HG03039 (cell line): ENCODE results near the gene CLN3.
"Not testable (repeated sequence)": the region's sequence is repeated elsewhere in the genome, so short reads cannot be mapped to it uniquely, and the experiment has no call there.

Experiments used
- ATAC-seq: cut with Tn5 transposase; IDR thresholded peaks from one replicate; pipeline ENCODE4 v1.9.1; 2021; ENCODE audit warnings: mild to moderate bottlenecking, moderate library complexity; ENCODE audit not compliant: unreplicated experiment

CLN3 gene

GRCh38 chr16:28495098-28495793 lies 3.4 kb upstream of the CLN3 start:
- ATAC-seq, result no peak

GRCh38 chr16:28494121-28494851 lies 2.4 kb upstream of the CLN3 start, which contains the start of gene APOBR:
APOBR (plus strand) TSS chr16:28494643; CDS start chr16:28494682, 39 bp downstream.
- no peak for ATAC-seq

- ATAC-seq, result no peak
Observed at GRCh38 chr16:28492511-28492910, 637 bp upstream of the CLN3 start.

- peak; percentile 4 for ATAC-seq
Observed at GRCh38 chr16:28491230-28491969, 474 bp downstream of the CLN3 start.

GRCh38 chr16:28486266-28486665 lies 5.6 kb downstream of the CLN3 start:
- ATAC-seq, result no peak

- ATAC-seq, result not testable (repeated sequence)
Observed at GRCh38 chr16:28483361-28483760, 8.5 kb downstream of the CLN3 start.

GRCh38 chr16:28482026-28482425 lies 9.8 kb downstream of the CLN3 start:
- no peak for ATAC-seq

- ATAC-seq, result no peak
Observed at GRCh38 chr16:28478506-28479180, 13.2 kb downstream of the CLN3 start.

- no peak for ATAC-seq
Observed at GRCh38 chr16:28477311-28477920, 14.5 kb downstream of the CLN3 start.

GRCh38 chr16:28475221-28475620 lies 16.7 kb downstream of the CLN3 start:
- ATAC-seq, result no peak

- no peak for ATAC-seq
Observed at GRCh38 chr16:28473714-28474265, 18.1 kb downstream of the CLN3 start.

- not testable (repeated sequence) for ATAC-seq
Observed at GRCh38 chr16:28447081-28447480, 44.8 kb downstream of the CLN3 start.

GRCh38 chr16:28446388-28446787 lies 45.5 kb downstream of the CLN3 start:
- ATAC-seq, result not testable (repeated sequence)

GRCh38 chr16:28443943-28444342 lies 47.9 kb downstream of the CLN3 start:
- not testable (repeated sequence) for ATAC-seq

GRCh38 chr16:28438899-28439298 lies 53.0 kb downstream of the CLN3 start:
- ATAC-seq, result not testable (repeated sequence)

GRCh38 chr16:28435340-28435739 lies 56.5 kb downstream of the CLN3 start:
- ATAC-seq, result not testable (repeated sequence)
